ENCODE results near the gene DIAPH3.

- TF ChIP-seq CTCF (IDR thresholded peaks at IDR 0.05) (no peak), SMC3 (IDR thresholded peaks at IDR 0.05; ENCODE audit: low read depth, low read length) (no peak), TEAD4 (IDR thresholded peaks at IDR 0.05; ENCODE audit: borderline replicate concordance, insufficient read depth) (no peak), TCF12 (IDR thresholded peaks at IDR 0.05) (no peak), RXRA (IDR thresholded peaks at IDR 0.05; ENCODE audit: borderline replicate concordance, low read depth) (no peak), NRF1 (IDR thresholded peaks at IDR 0.05; ENCODE audit: low read depth, low read length) (no peak), USF2 (IDR thresholded peaks at IDR 0.05; ENCODE audit: borderline replicate concordance, low read depth, low read length) (no peak), SIN3A (IDR thresholded peaks at IDR 0.05; ENCODE audit: borderline replicate concordance, low read depth, low read length) (no peak), POLR2AphosphoS5 (IDR thresholded peaks at IDR 0.05; ENCODE audit: low read depth, low read length) (no peak), REST (IDR thresholded peaks at IDR 0.05; ENCODE audit: low read depth, low read length) (no peak)
Observed at GRCh38 chr13:60152114-60152513, 11.6 kb downstream of the DIAPH3 start.

Measured in SK-N-SH (cell line).